Stimulated activated CD8-positive, alpha-beta memory T cell treated with anti-CD3 and anti-CD28 coated beads, Interleukin-2, amount 100 ng/mL, for 1 hour (primary cell): Measurements from ENCODE around the gene PHLDB3.
A peak's percentile ranks its signal among the peaks of the same experiment; 100 is the strongest.

Source experiments
- DNase-seq, 2 donors: peaks; one replicate each; pipeline ENCODE4 v3.0.0-alpha.2; 2020; ENCODE audit warnings: low read depth in 2 of 2

PHLDB3 gene

GRCh38 chr19:43499042-43499441, 5.5 kb downstream of the PHLDB3 start:
- no peak for DNase-seq

GRCh38 chr19:43498233-43498842, 6.2 kb downstream of the PHLDB3 start:
- DNase-seq = no peak

- no peak for DNase-seq
Observed at GRCh38 chr19:43496960-43497359, 7.6 kb downstream of the PHLDB3 start.

GRCh38 chr19:43495082-43495481, 9.5 kb downstream of the PHLDB3 start:
- DNase-seq = no peak

GRCh38 chr19:43490759-43491158, 13.8 kb downstream of the PHLDB3 start:
- DNase-seq = no peak

GRCh38 chr19:43489979-43490599, 14.5 kb downstream of the PHLDB3 start:
- DNase-seq = no peak

- no peak for DNase-seq
Observed at GRCh38 chr19:43489310-43489709, 15.2 kb downstream of the PHLDB3 start.

DNA sequence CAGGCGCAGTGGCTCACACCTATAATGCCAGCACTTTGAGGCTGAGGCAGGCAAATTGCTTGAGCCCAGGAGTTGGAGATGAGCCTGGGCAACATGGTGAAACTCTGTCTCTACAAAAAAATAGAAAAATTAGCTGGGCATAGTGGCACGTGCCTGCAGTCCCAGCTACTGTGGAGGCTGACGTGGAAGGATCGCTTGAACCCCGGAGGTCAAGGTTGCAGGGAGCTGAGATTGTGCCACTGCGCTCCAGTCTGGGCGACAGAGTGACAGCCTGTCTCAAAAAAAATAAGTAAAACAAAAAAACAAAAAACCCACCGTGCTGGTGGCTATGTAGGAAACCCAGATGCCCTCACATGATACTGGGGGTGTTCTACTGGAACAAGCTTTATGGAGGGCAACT, 16.4 kb downstream of the PHLDB3 start:
- no peak for DNase-seq

GRCh38 chr19:43486412-43486811, 18.1 kb downstream of the PHLDB3 start:
- no peak for DNase-seq

DNA sequence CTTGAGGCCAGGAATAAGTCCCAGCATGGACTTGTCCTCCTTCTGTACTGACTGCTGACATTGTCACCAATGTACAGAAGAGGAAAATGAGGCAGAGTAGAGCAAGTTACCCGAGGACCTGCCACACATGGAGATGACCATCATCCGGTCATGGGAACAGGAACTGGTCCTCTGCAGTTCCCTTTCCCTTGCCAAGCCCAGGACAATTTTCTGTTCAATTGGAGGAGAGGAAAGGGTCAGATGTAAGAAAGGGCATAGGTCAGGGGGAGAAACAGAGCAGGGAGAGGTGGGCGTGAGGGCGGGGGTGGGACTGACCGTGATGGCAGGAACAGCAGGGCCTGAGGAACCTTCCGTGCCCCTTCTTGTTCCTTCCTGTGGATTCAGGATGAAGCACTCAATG, 18.6 kb downstream of the PHLDB3 start:
- no peak for DNase-seq

DNA sequence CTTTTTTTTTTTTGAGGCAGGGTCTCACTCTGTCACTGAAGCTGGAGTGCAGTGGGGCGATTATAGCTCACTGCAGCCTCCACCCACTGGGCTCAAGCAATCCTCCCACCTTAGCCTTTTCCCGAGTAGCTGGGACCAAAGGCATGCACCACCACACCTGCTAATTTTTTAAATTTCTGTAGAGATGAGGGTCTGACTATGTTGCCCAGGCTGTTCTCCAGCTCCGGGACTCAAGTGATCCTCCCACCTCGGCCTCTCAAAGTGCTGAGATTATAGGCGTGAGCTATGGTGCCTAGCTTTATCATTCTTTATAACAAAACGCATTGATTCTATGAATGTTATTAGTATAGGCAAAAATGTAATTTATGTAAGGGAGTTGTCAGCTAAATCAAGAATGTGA, 21.3 kb downstream of the PHLDB3 start:
- DNase-seq = no peak

DNA sequence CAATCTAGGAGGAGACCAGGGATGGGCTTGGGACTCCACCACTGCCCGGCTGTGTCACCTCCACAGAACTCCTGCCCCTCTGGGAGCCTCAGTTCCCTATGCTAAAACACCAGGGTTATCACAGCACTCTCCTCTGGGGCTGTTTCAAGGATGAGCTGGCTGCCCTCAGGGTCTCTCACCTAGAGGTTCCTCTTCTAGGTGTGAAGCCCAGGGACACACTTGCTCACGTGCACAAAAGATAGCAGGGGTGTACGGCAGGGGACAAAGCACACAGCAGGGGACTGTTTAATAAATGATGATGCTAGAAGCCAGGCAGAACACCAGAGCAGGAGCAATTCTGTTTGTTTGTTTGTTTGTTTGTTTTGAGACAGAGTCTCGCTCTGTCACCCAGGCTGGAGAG, 22.4 kb downstream of the PHLDB3 start:
- no peak for DNase-seq

DNA sequence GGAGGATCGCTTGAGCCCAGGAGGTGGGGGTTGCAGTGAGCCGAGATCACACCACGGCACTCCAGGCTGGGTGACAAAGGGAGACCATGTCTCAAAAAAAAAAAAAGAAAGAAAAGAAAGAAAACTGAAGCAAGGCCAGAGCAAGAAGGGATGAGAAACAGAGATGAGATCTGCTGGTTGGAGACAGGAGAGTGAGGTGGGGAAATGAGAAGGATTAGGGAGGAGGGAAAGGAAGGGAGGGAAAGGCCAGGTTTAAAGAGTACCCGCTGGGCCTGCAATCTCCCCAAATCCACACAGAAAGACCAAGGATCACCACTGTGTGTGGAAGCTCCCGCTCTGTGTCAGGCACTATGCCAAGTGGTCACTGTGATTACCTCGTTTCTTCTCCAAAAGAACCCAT, 22.8 kb downstream of the PHLDB3 start:
- DNase-seq = no peak

DNA sequence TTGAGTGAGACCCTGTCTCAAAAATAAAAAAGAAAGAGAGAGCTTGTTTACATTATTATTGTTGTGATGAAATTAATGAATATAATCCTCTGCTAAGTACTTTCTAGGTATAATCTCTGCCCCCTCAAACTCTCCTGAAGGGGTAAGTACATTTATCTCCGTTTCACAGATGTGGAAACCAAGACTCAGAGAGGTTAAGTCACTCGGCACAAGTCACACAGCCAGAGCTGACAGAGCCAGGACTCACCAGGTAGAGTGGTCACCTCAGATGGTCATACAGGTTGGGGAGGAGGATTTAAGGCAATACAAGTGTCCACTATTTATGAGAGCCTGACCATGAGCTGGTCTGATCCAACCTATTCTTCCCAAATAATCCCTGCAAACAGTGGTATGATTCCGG, 24.0 kb downstream of the PHLDB3 start:
- DNase-seq = no peak

- DNase-seq = no peak
Observed at GRCh38 chr19:43479961-43480561, 24.5 kb downstream of the PHLDB3 start.

- DNase-seq = no peak
Observed at GRCh38 chr19:43479226-43479625, 25.3 kb downstream of the PHLDB3 start.

- no peak for DNase-seq
Observed at GRCh38 chr19:43478323-43478722, 26.2 kb downstream of the PHLDB3 start.

DNA sequence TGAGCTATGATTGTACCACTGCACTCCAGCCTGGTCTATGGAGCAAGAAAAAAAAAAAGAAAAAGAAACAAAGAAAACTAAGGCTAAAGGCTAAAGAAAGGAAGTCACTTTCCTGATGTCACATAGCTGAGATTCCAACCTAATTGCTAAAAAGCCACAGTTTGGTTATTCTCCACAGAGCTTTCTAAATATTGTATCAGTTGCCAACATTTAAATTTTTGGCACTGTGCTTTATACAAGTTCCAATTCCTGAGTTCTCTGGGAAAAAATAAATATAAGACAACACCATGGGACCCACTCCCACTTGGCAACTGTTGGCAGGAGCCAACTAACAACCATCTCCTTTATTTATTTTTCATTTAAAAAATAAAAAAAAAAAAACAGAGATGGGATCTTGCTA, 27.9 kb downstream of the PHLDB3 start:
- DNase-seq = no peak

- DNase-seq = peak; percentile 89 to 93
Observed at GRCh38 chr19:43474986-43475705, 29.4 kb downstream of the PHLDB3 start.

- no peak for DNase-seq
Observed at GRCh38 chr19:43474487-43474886, 30.1 kb downstream of the PHLDB3 start.

DNA sequence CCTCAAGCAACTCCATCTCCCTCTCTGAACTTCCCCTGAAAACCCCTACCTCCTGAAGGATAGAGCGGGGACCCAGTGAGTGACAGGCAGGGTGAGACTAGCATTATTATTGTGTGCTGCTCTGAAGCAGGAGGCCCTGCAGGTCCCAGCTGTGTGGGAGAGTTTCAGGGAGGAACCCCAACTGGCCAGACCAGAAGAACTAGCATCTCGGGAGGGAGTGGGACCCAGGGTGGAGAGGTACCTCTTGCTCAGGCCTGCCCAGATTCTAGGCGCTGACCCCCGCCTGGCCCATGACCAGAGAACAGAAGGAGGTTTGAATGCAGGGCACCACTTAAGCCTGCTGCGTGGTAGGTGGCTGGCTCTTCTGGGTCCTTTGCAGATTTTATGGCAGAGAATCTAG, 33.5 kb downstream of the PHLDB3 start:
- DNase-seq = no peak

DNA sequence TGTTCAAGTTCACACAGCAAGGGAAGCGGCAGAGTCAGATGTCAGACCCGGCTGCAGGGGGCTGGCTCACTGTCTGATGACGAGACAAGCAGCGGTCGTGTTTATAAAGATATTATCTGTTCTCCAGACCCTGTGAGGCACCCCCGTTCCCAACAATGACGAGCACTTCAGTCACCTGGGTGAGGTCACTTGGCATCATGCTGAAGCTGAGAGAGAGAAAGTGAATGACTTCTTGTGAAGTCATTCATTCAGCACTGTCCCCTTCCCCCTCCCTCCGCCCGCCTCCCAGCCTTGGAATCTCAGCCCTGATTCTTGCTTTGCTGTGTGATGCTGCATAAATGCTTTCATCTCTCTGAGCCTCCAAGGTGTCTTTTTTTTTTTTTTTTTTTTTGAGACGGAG, 34.3 kb downstream of the PHLDB3 start:
- peak in 1 of 2 donors; percentile 32 for DNase-seq

DNA sequence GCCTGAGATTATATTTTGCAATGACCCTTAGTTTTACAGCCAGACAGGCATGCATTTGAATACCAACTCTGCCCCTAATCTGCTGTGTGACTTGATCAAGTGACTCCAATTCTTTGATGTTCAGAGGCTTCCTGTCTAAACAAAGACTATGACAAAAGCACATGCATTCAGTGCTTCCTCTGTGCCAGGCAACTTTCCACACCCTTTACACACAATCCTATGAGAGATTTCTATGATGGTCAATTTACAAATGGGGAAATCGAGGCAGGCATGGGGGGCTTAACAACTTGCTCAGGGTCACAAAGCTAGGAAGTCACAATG, 35.4 kb downstream of the PHLDB3 start:
- no peak for DNase-seq
